MCF 10A (cell line): ENCODE measurements around the gene TMEM63A. TPM values are rescaled to one million over a fixed set of nuclear protein-coding genes. Genes with fewer than 3 reads are reported as not detected.
"Not testable (repeated sequence)": the region's sequence is repeated elsewhere in the genome, so short reads cannot be mapped to it uniquely, and the experiment has no call there.

Source experiments
- BruUV-seq: library from RNA; stranded (reverse); fragments of 400-500 nt; replicated peaks from 2 replicates; lab custom pipeline; 2021; lab: Mats Ljungman, UMichigan
- CTCF ChIA-PET: fragments of 300-600 bp; sonication (Branson Sonifier 250); formaldehyde crosslinking; extraction: SDS; loops from one replicate; lab custom pipeline; 2021; ENCODE audit warnings: antibody characterized with exemption, inconsistent platforms; lab: Yijun Ruan, JAX
- POLR2A ChIA-PET: fragments of 300-600, 350-650 bp; sonication (Branson Sonifier 250); formaldehyde crosslinking; extraction: SDS; loops from one replicate; lab custom pipeline; 2020; ENCODE audit warnings: antibody characterized with exemption, inconsistent platforms; lab: Yijun Ruan, JAX
- DNase-seq: peaks from one replicate; pipeline ENCODE4 v3.0.0-alpha.2; 2018; ENCODE audit not compliant: unreplicated experiment
- H3K27ac Mint-ChIP-seq: one replicate; pipeline ENCODE4 v1.8.0; 2022; ENCODE audit warnings: mild to moderate bottlenecking, low read depth, mixed read lengths; ENCODE audit not compliant: unreplicated experiment
- H3K27me3 Mint-ChIP-seq: one replicate; pipeline ENCODE4 v1.8.0; 2022; ENCODE audit warnings: mixed read lengths; ENCODE audit not compliant: insufficient read depth, unreplicated experiment
- H3K36me3 Mint-ChIP-seq: one replicate; pipeline ENCODE4 v1.8.0; 2022; ENCODE audit warnings: mild to moderate bottlenecking, moderate library complexity, mixed read lengths; ENCODE audit not compliant: insufficient read depth, unreplicated experiment
- H3K4me1 Mint-ChIP-seq: one replicate; pipeline ENCODE4 v1.8.0; 2022; ENCODE audit warnings: mixed read lengths; ENCODE audit not compliant: insufficient read depth, unreplicated experiment
- H3K4me3 Mint-ChIP-seq: one replicate; pipeline ENCODE4 v1.8.0; 2022; ENCODE audit warnings: mild to moderate bottlenecking, moderate library complexity, mixed read lengths; ENCODE audit not compliant: unreplicated experiment
- H3K9me3 Mint-ChIP-seq: one replicate; pipeline ENCODE4 v1.8.0; 2022; ENCODE audit warnings: mixed read lengths; ENCODE audit not compliant: unreplicated experiment
- intact Hi-C: fragments of 100-400 bp; cut with micrococcal nuclease; formaldehyde crosslinking; loops from 2 replicates; pipeline ENCODE4 v1.14.1; 2022
- total RNA-seq: library from RNA; stranded (reverse); gene quantifications from 2 replicates; pipeline ENCODE4 v1.2.3, GENCODE V29; 2022
- TF ChIP-seq, protein P1 (sequence below): fragments of 200-600 bp; IDR thresholded peaks from one replicate; pipeline ENCODE4 v1.8.0; 2022; ENCODE audit warnings: antibody characterized with exemption, mild to moderate bottlenecking; ENCODE audit not compliant: unreplicated experiment

Gene TMEM63A
- total RNA-seq, 1 experiment from 2014 or later = 52.1 TPM

DNA sequence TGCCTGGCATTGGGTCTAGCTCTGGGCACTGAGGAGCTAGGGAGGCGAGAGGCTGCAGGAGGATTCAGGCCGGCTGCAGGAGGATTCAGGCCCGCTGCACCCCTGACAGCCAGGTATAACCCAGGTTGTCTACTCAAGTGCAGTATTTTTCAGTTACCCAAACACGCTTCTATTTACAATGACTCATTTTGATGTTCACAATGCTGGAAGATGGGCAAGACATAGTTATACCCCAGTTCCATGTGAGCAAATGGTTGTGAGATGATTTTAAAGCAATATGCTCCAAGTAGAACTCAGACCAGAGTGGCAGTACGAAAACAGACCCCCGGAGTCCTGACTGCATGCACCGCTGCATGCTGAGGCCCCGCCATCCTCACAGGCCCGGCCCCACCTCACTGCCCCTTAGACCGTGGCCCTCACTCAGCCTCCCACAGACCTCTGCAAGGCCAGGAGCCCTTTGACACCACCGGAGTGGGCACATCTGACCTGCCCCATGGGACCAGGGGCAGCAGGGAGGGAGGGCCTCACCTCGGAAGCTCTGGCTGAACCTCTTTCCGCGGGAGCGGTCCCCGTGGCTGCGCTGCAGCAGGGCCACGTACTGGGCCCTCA is 6.2 kb upstream of the TMEM63A start:
- intact Hi-C loops = no loop called here
- TF ChIP-seq, protein P1, sequence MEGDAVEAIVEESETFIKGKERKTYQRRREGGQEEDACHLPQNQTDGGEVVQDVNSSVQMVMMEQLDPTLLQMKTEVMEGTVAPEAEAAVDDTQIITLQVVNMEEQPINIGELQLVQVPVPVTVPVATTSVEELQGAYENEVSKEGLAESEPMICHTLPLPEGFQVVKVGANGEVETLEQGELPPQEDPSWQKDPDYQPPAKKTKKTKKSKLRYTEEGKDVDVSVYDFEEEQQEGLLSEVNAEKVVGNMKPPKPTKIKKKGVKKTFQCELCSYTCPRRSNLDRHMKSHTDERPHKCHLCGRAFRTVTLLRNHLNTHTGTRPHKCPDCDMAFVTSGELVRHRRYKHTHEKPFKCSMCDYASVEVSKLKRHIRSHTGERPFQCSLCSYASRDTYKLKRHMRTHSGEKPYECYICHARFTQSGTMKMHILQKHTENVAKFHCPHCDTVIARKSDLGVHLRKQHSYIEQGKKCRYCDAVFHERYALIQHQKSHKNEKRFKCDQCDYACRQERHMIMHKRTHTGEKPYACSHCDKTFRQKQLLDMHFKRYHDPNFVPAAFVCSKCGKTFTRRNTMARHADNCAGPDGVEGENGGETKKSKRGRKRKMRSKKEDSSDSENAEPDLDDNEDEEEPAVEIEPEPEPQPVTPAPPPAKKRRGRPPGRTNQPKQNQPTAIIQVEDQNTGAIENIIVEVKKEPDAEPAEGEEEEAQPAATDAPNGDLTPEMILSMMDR = no peak
- Mint-ChIP-seq H3K4me1 (peaks cover 13% of the 10 kb centered on the region), H3K4me3 (no peak overlapping the region), H3K27me3 (no peaks in the 10 kb centered on the region), H3K27ac (no peak overlapping the region), H3K9me3 (no peaks in the 10 kb centered on the region), H3K36me3 (no peaks in the 10 kb centered on the region)
- no TSS peak for BruUV-seq
- DNase-seq = no peak
- CTCF ChIA-PET = interaction anchor here (0.8 to 1.1 kb wide), 3 partner anchors 20 to 99 kb away, joined by 3 to 4 read pairs (median 3); no protein-coding TSS in a partner anchor
- POLR2A ChIA-PET = interaction anchor here (1.0 to 3.3 kb wide), 6 partner anchors 9 to 78 kb away, joined by 3 to 11 read pairs (median 4); partner anchors contain the start of genes EPHX1 and PYCR2

DNA sequence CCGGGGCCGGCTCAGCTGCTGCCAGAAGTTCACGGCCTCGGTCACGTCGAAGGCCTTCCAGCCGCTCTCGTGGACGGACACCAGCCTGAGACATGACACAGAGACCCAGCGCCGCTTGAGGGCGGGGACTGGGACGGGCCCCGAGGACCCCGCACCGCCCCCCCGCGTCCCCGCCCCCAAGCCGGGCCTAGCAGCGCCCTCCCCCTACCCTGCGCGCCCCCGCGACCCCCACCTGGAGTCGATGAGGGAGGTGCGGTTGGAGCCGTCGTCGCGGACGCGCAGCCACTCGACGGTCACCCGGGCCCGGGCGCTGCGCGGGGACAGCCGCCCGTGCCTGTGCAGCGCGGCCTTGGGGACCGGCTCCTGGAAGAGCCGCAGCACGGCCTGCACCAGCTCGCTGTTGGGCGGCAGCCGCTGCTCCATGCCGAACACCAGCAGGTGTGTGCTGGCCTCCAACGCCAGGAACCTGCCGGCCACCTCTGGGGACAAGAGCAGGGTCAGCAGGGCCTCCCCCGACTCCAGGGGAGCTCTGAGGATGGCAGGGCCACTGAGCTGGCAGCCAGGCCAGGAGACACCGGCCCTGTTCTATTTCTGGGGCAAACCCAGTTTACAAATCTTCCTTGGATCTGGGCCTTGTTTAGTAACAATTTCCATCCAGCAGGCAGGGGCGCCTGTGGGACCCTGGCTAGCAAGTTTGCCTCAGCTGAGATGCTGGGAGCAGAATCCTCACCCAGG is 5.5 kb upstream of the TMEM63A start:
- not testable (repeated sequence) for H3K27ac Mint-ChIP-seq
- CTCF ChIA-PET = interaction anchor here (0.5 to 3.0 kb wide), 3 partner anchors 11 to 292 kb away, joined by 3 to 12 read pairs (median 4); no protein-coding TSS in a partner anchor

DNA sequence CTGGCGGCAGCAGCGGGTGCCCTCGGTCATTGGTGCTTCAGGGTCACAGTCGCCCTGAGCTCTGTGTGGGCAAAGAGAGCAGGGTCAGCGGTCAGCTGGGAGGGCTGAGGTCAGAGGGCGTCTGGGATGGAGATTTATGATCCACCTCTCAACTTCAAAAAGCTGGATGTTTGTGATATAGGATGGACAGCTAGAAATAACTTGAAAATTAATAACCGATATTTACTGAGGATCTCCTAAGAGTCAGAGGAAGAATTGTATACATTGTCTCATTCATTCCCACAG is 4.8 kb upstream of the TMEM63A start:
- POLR2A ChIA-PET = interaction anchor here (3.3 to 8.6 kb wide), 2 partner anchors 10 to 34 kb away, joined by 11 to 263 read pairs; partner anchors contain the start of gene PYCR2
- Mint-ChIP-seq H3K27ac (no peak overlapping the region), H3K4me1 (peaks cover 18% of the 10 kb centered on the region), H3K9me3 (no peaks in the 10 kb centered on the region), H3K36me3 (no peaks in the 10 kb centered on the region), H3K4me3 (no peak overlapping the region), H3K27me3 (no peaks in the 10 kb centered on the region)
- intact Hi-C loops = no loop called here
- no TSS peak for BruUV-seq
- CTCF ChIA-PET = interaction anchor here (0.5 to 3.0 kb wide), 4 partner anchors 10 to 293 kb away, joined by 3 to 12 read pairs (median 4); no protein-coding TSS in a partner anchor
- DNase-seq = no peak
- TF ChIP-seq, protein P1 = no peak

More for the DNA sequence above, 5.5 kb upstream of the TMEM63A start:
- peaks cover 18% of the 10 kb centered on the region for H3K4me1 Mint-ChIP-seq
- H3K36me3 Mint-ChIP-seq, H3K9me3 Mint-ChIP-seq, intact Hi-C loops, BruUV-seq, H3K4me3 Mint-ChIP-seq, DNase-seq, H3K27me3 Mint-ChIP-seq: not testable (repeated sequence)
- POLR2A ChIA-PET = interaction anchor here (1.0 to 8.6 kb wide), 3 partner anchors 9 to 36 kb away, joined by 3 to 263 read pairs (median 11); partner anchors contain the start of gene PYCR2

DNA sequence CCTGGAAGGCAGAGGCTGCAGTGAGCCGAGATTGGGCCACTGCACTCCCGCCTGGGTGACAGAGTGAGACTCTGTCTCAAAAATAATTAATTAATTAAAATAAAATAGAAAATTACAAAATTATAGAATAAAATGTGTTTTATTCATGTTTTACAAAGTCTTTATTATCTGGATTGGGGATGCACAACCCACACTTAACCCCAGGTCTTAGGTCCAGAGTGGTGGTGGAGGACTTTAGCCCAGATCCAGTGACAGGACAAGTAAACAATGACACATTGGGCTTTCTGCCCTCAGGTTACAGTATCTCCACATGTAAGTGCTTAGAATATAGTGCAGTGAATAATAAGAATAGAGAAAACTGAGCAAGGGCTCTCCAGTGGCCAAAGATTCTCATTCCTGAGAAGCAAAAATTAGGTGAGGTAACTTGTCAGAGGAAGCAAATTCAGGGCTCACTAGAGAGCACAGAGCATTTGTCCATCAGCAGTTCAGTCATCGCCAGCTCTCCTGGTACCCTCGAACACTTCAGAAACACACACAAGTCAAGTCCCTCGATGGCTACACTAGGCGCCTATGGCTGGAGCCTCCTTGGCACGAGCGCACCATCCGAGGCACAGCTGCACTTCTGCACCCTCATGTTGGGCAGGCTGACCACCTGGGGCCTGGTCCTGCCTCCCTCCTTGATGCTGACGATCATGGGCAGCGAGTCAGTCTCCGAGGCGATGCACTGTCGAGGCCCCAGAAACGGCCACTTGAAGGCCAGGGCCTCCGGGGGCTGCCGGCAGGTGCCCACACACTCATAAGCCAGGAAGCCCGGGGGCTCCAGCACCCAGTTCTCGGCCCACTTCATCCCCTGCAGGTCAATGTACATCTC is 4.2 kb upstream of the TMEM63A start:
- intact Hi-C loops = no loop called here
- DNase-seq = peak; percentile 33
- Mint-ChIP-seq H3K27me3 (no peaks in the 10 kb centered on the region), H3K4me3 (no peak overlapping the region), H3K9me3 (no peaks in the 10 kb centered on the region), H3K4me1 (peaks cover 19% of the 10 kb centered on the region), H3K27ac (no peak overlapping the region), H3K36me3 (no peaks in the 10 kb centered on the region)
- TF ChIP-seq, protein P1 = no peak
- CTCF ChIA-PET = interaction anchor here (0.6 to 3.0 kb wide), 5 partner anchors 9 to 412 kb away, joined by 3 to 12 read pairs (median 4); no protein-coding TSS in a partner anchor
- POLR2A ChIA-PET = interaction anchor here (1.6 to 8.6 kb wide), 3 partner anchors 11 to 35 kb away, joined by 5 to 263 read pairs (median 11); partner anchors contain the start of gene PYCR2
- no TSS peak for BruUV-seq
